Measurements from ENCODE around the gene SYTL2. TPM values are rescaled to one million over a fixed set of nuclear protein-coding genes. Genes with fewer than 3 reads are reported as not detected.

The SYTL2 gene
- polyA plus RNA-seq, 1 of the 3 experiments (the other 2 are of a cell fraction), result 36.0 TPM

- Histone ChIP-seq H3K9me3 (no peaks in the 10 kb centered on the region), H3K79me2 (ENCODE audit: insufficient read depth) (peaks cover 23% of the 10 kb centered on the region), H3K4me3 (ENCODE audit: low read depth in 2 of 2, low read length in 1 of 2) (peak overlapping the region; percentile 75 to 91), H3K27ac (ENCODE audit: low read depth in 2 of 2, low read length in 1 of 2) (peak overlapping the region; percentile 61 to 88; a peak in 3 of 4 replicates), H3K27me3 (ENCODE audit: insufficient read depth) (no peaks in the 10 kb centered on the region), H3K4me2 (peak overlapping the region; percentile 65), H3K9ac (peak overlapping the region; percentile 79; the same call in 1 of the 2 replicates), H2AFZ (ENCODE audit: low read depth) (peak overlapping the region; percentile 77), H3K36me3 (replicated peaks in 1 of 2; ENCODE audit: control insufficient read depth in 1 of 2, insufficient read depth in 2 of 2, low read length in 1 of 2) (peaks cover 0 to 7% of the 10 kb centered on the region in 2 experiments), H4K20me1 (ENCODE audit: insufficient read depth) (no peaks in the 10 kb centered on the region), H3K4me1 (ENCODE audit: control insufficient read depth in 1 of 2, insufficient read depth in 2 of 2, low read depth in 1 of 2, low read length in 1 of 2) (peaks cover 7 to 17% of the 10 kb centered on the region in 2 experiments; a peak in 3 of 4 replicates), H3K9me2 (no peaks in the 10 kb centered on the region), H3F3A (replicated peaks; ENCODE audit: insufficient read depth) (peaks cover 12% of the 10 kb centered on the region)
- CTCF ChIA-PET, result interaction anchor here (0.5 to 1.7 kb wide), 3 partner anchors 10 to 29 kb away, joined by 3 to 6 read pairs (median 3); no protein-coding TSS in a partner anchor
- TF ChIP-seq FOXM1 (IDR thresholded peaks at IDR 0.05; ENCODE audit: low read depth) (no peak), RAD21 (IDR thresholded peaks at IDR 0.05; ENCODE audit: low read length) (no peak), TCF12 (IDR thresholded peaks at IDR 0.05) (no peak), MXI1 (IDR thresholded peaks at IDR 0.05; ENCODE audit: low read depth, low read length) (no peak), ELF1 (IDR thresholded peaks at IDR 0.05) (no peak), ZBTB33 (IDR thresholded peaks at IDR 0.05; ENCODE audit: borderline replicate concordance, low read depth) (no peak), CTCF (IDR thresholded peaks at IDR 0.05) (no peak), USF2 (IDR thresholded peaks at IDR 0.05; ENCODE audit: borderline replicate concordance, low read depth, low read length) (no peak), IRF3 (IDR thresholded peaks at IDR 0.05; ENCODE audit: low read depth, low read length) (no peak), SMC3 (IDR thresholded peaks at IDR 0.05; ENCODE audit: low read depth, low read length) (no peak), RCOR1 (IDR thresholded peaks at IDR 0.05; ENCODE audit: low read length) (no peak), RXRA (IDR thresholded peaks at IDR 0.05; ENCODE audit: borderline replicate concordance, low read depth) (no peak), FOXJ3 (CRISPR knock-in tag; IDR thresholded peaks at IDR 0.05) (no peak), MAX (IDR thresholded peaks at IDR 0.05; ENCODE audit: low read depth) (no peak), CHD2 (IDR thresholded peaks at IDR 0.05; ENCODE audit: low read length, partially characterized antibody) (no peak)
- WGBS (ENCODE audit: low lambda C conversion rate), result 0% methylated on average over 2 of the region's 2 CpGs
- POLR2A ChIA-PET, result interaction anchor here (1.3 to 2.2 kb wide), 5 partner anchors 10 to 39 kb away, joined by 4 to 23 read pairs (median 9); partner anchors contain the start of genes CCDC89, CREBZF, DLG2 and TMEM126B
- DNase-seq, result peak; percentile 14
Measured at GRCh38 chr11:85647078-85647477, 163.9 kb downstream of the SYTL2 start.

Other genes starting within 250 kb of the SYTL2 start
- gene DLG2, start 183.8 kb downstream of the SYTL2 start, polyA plus RNA-seq (2012; rRNA removed), result 0.21 and 0.31 TPM in 2 replicates
- 27.7 and 45.0 TPM in 2 replicates for gene TMEM126B, start 182.5 kb downstream of the SYTL2 start, polyA plus RNA-seq (2012; rRNA removed)
- 30.5 and 37.1 TPM in 2 replicates for gene TMEM126A, start 163.2 kb downstream of the SYTL2 start, polyA plus RNA-seq (2012; rRNA removed)
- gene CREBZF, start 146.0 kb downstream of the SYTL2 start, polyA plus RNA-seq (2012; rRNA removed), result 50.5 and 62.1 TPM in 2 replicates
- 3.9 and 4.1 TPM in 2 replicates for gene CCDC89, start 124.9 kb downstream of the SYTL2 start, polyA plus RNA-seq (2012; rRNA removed)
- not detected in 2 replicates for gene CCDC83, start 44.2 kb upstream of the SYTL2 start, polyA plus RNA-seq (2012; rRNA removed)

Measured in SK-N-SH (cell line).